Liver (tissue), 9 donors: ENCODE data around the gene COX19. TPM values are rescaled to one million over a fixed set of nuclear protein-coding genes. Genes with fewer than 3 reads are reported as not detected.

ENCODE experiments used
- DNase-seq: peaks from one replicate; pipeline ENCODE4 v3.0.0-alpha.2; 2017; ENCODE audit warnings: low spot score
- H3K27ac ChIP-seq, 2 donors: one replicate each; pipeline ENCODE4 v1.7.0; 2013; ENCODE audit warnings: inconsistent platforms in 2 of 2, low read length in 2 of 2, control low read depth in 1 of 2, low read depth in 1 of 2, mild to moderate bottlenecking in 1 of 2
- H3K27me3 ChIP-seq, 4 donors: one replicate each; pipeline versions ENCODE4 v1.6.1 to v1.7.0; 2013; ENCODE audit warnings: low read length in 3 of 4, inconsistent platforms in 1 of 4, mild to moderate bottlenecking in 1 of 4, moderate library complexity in 1 of 4; ENCODE audit not compliant: control insufficient read depth in 4 of 4, insufficient read depth in 4 of 4
- H3K36me3 ChIP-seq, 4 donors: one replicate each; pipeline versions ENCODE4 v1.6.1 to v1.7.0; 2013; ENCODE audit warnings: low read length in 3 of 4, mild to moderate bottlenecking in 3 of 4, low read depth in 1 of 4, moderate library complexity in 1 of 4; ENCODE audit not compliant: control insufficient read depth in 4 of 4, insufficient read depth in 3 of 4
- H3K4me1 ChIP-seq, 4 donors: one replicate each; pipeline versions ENCODE4 v1.6.1 to v1.7.0; 2013; ENCODE audit warnings: low read length in 3 of 4, mild to moderate bottlenecking in 3 of 4, moderate library complexity in 1 of 4; ENCODE audit not compliant: control insufficient read depth in 4 of 4, insufficient read depth in 4 of 4
- H3K4me3 ChIP-seq, 3 donors: one replicate each; pipeline versions ENCODE4 v1.6.1 to v1.7.0; 2013; ENCODE audit warnings: low read length in 3 of 3, control low read depth in 1 of 3, low read depth in 1 of 3, mild to moderate bottlenecking in 1 of 3
- H3K9ac ChIP-seq, 2 donors: one replicate each; pipeline ENCODE4 v1.7.0; 2013; ENCODE audit warnings: low read length in 2 of 2, mild to moderate bottlenecking in 2 of 2, moderate library complexity in 2 of 2, control low read depth in 1 of 2, low read depth in 1 of 2
- H3K9me3 ChIP-seq, 4 donors: one replicate each; pipeline versions ENCODE4 v1.6.1 to v1.7.0; 2013; ENCODE audit warnings: low read length in 3 of 4; ENCODE audit not compliant: control insufficient read depth in 4 of 4
- CTCF ChIP-seq: fragments of 150-350 bp; IDR thresholded peaks from 2 replicates; pipeline ENCODE4 v1.5.1; 2017; ENCODE audit warnings: improper control_type of control experiment, low read depth, low read length; ENCODE audit not compliant: missing input control
- EGR1 ChIP-seq, 2 donors: IDR thresholded peaks; 2 replicates each; pipeline ENCODE4 v1.6.1; 2016 to 2018; ENCODE audit warnings: antibody characterized with exemption in 2 of 2, low read depth in 2 of 2
- FOXA1 ChIP-seq: IDR thresholded peaks from 2 replicates; pipeline ENCODE4 v1.6.1; 2016; ENCODE audit warnings: antibody characterized with exemption
- FOXA2 ChIP-seq: IDR thresholded peaks from 2 replicates; pipeline ENCODE4 v1.6.1; 2016; ENCODE audit warnings: antibody characterized with exemption
- GABPA ChIP-seq, 2 donors: IDR thresholded peaks in 1 of 2; conservative IDR thresholded peaks in 1 of 2; 2 replicates each; pipeline ENCODE4 v1.6.1; 2016; ENCODE audit warnings: antibody characterized with exemption in 2 of 2, mild to moderate bottlenecking in 1 of 2, moderate library complexity in 1 of 2
- HNF4A ChIP-seq, 2 donors: conservative IDR thresholded peaks; 2 replicates each; pipeline ENCODE4 v1.6.1; 2016; ENCODE audit warnings: antibody characterized with exemption in 2 of 2, mild to moderate bottlenecking in 2 of 2
- JUND ChIP-seq, 2 donors: IDR thresholded peaks; 2 replicates each; pipeline ENCODE4 v1.6.1; 2016; ENCODE audit warnings: antibody characterized with exemption in 2 of 2
- MAX ChIP-seq: IDR thresholded peaks from 2 replicates; pipeline ENCODE4 v1.6.1; 2016; ENCODE audit warnings: antibody characterized with exemption
- NR2F2 ChIP-seq: IDR thresholded peaks from 2 replicates; pipeline ENCODE4 v1.6.1; 2016; ENCODE audit warnings: antibody characterized with exemption
- RAD21 ChIP-seq, 2 donors: IDR thresholded peaks; 2 replicates each; pipeline ENCODE4 v1.6.1; 2016; ENCODE audit warnings: antibody characterized with exemption in 2 of 2, mild to moderate bottlenecking in 2 of 2
- REST ChIP-seq: IDR thresholded peaks from 2 replicates; pipeline ENCODE4 v1.6.1; 2016; ENCODE audit warnings: antibody characterized with exemption, mild to moderate bottlenecking
- RXRA ChIP-seq, 2 donors: IDR thresholded peaks; 2 replicates each; pipeline ENCODE4 v1.6.1; 2017 to 2018; ENCODE audit warnings: antibody characterized with exemption in 2 of 2, mild to moderate bottlenecking in 1 of 2
- SP1 ChIP-seq: IDR thresholded peaks from 2 replicates; pipeline ENCODE4 v1.6.1; 2018; ENCODE audit warnings: antibody characterized with exemption, mild to moderate bottlenecking
- TAF1 ChIP-seq: conservative IDR thresholded peaks from 2 replicates; pipeline ENCODE4 v1.6.1; 2016; ENCODE audit warnings: antibody characterized with exemption, mild to moderate bottlenecking
- YY1 ChIP-seq: IDR thresholded peaks from 2 replicates; pipeline ENCODE4 v1.6.1; 2016; ENCODE audit warnings: antibody characterized with exemption, mild to moderate bottlenecking
- WGBS: extraction: QIAGEN DNeasy Blood & Tissue Kit; methylation state at CpG from one replicate; pipeline ENCODE4 v1.1.7; 2013; 5-methylcytosine and 5-hydroxymethylcytosine counted together
- polyA plus RNA-seq, 2 donors: library from polyadenylated mRNA; stranded (reverse) in 1 of 2; unstranded in 1 of 2; fragments of 200-250 nt in 1 of 2; fragments of >200 nt in 1 of 2; fragmentation: Nextera tagmentation in 1 of 2; extraction: Ambion mirVana in 1 of 2; gene quantifications; one replicate each; pipeline versions ENCODE4 v1.2.1 to v1.2.3, GENCODE V29; 2013 to 2015
- total RNA-seq, 2 donors: library from RNA; depleted of rRNA; stranded (reverse); fragments of >200 nt; gene quantifications; one replicate each; pipeline ENCODE4 v1.2.3, GENCODE V29; 2014
- TF ChIP-seq, protein P1 (sequence below): IDR thresholded peaks from 2 replicates; pipeline ENCODE4 v1.6.1; 2016; ENCODE audit warnings: antibody characterized with exemption
- TF ChIP-seq, protein P2 (sequence below): IDR thresholded peaks from 2 replicates; pipeline ENCODE4 v1.6.1; 2016; ENCODE audit warnings: antibody characterized with exemption
- donor health status: healthy.
- donor health status: healthy.
- donor health status: healthy.
- donor health status: healthy.
- donor health status: healthy.

COX19 gene
- total and polyA plus RNA-seq, 4 donors, result 2.2 to 9.8 (median 4.8) TPM

GRCh38 chr7:927031-927671, 48.2 kb downstream of the COX19 start:
- H3K36me3 ChIP-seq, result peaks cover 0 to 3% (median 0%) of the 10 kb centered on the region in 4 donors
- WGBS, result 82% methylated on average over 21 of the region's 21 CpGs
- no peak overlapping the region for H3K9ac ChIP-seq
- H3K9me3 ChIP-seq, result no peaks in the 10 kb centered on the region
- H3K27ac ChIP-seq, result no peak overlapping the region
- TF ChIP-seq EGR1 (IDR thresholded peaks at IDR 0.05; ENCODE audit: low read depth in 2 of 2) (no peak), REST (no peak), SP1 (no peak), FOXA2 (no peak), CTCF (no peak), FOXA1 (no peak), GABPA (IDR thresholded peaks at IDR 0.05 in 1 of 2, conservative IDR thresholded peaks at IDR 0.05 in 1 of 2) (no peak), RXRA (IDR thresholded peaks at IDR 0.05) (no peak), RAD21 (IDR thresholded peaks at IDR 0.05) (no peak), NR2F2 (no peak), MAX (no peak), YY1 (no peak), TAF1 (no peak), HNF4A (conservative IDR thresholded peaks at IDR 0.05) (no peak), JUND (IDR thresholded peaks at IDR 0.05) (no peak)
- TF ChIP-seq, protein P1, sequence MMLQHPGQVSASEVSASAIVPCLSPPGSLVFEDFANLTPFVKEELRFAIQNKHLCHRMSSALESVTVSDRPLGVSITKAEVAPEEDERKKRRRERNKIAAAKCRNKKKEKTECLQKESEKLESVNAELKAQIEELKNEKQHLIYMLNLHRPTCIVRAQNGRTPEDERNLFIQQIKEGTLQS, result no peak
- TF ChIP-seq, protein P2, sequence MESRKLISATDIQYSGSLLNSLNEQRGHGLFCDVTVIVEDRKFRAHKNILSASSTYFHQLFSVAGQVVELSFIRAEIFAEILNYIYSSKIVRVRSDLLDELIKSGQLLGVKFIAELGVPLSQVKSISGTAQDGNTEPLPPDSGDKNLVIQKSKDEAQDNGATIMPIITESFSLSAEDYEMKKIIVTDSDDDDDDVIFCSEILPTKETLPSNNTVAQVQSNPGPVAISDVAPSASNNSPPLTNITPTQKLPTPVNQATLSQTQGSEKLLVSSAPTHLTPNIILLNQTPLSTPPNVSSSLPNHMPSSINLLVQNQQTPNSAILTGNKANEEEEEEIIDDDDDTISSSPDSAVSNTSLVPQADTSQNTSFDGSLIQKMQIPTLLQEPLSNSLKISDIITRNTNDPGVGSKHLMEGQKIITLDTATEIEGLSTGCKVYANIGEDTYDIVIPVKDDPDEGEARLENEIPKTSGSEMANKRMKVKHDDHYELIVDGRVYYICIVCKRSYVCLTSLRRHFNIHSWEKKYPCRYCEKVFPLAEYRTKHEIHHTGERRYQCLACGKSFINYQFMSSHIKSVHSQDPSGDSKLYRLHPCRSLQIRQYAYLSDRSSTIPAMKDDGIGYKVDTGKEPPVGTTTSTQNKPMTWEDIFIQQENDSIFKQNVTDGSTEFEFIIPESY, result no peak
- no peak for DNase-seq
- peaks cover 0 to 6% (median 2%) of the 10 kb centered on the region in 4 donors for H3K4me1 ChIP-seq
- H3K27me3 ChIP-seq, result no peaks in the 10 kb centered on the region
- no peak overlapping the region for H3K4me3 ChIP-seq
